IPS-11a (cell line): Measurements from ENCODE around the gene PLPPR4.

Source experiments
- H3K4me3 ChIP-seq: one replicate; pipeline ENCODE4 v1.5.1; 2013; ENCODE audit warnings: low read depth, low read length, control low read depth

Gene PLPPR4

DNA sequence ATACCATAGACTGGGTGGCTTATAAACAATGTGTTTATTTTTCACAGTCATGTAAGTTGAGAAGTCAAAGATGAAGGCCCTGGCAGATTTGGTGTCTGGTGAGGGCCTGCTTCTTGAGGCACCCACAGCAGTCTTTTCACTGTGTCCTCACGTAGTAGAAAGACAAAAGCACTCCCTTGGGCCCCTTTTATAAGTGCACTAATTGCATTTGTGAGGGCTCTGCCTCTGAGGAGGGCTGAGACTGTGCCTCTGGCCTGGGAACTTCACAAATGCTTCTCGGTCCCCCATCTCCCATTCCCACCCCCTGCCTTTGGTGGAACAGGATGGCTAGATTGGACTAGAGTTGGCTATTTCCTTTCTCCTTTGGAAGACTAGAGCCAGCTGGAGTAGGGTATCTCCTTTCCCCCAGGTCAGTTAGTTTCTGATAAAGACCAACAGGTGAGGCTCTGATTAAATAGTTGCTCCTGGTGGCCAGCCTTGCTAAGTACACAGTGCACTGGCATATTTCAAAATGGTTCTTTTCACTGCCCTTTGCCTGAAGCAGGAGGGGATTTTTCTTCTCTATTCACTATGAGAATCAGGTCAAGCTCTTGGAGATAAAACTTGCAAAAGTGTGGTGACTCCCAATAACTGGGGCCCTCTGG is 82.9 kb downstream of the PLPPR4 start:
- H3K4me3 ChIP-seq, result no peak overlapping the region

DNA sequence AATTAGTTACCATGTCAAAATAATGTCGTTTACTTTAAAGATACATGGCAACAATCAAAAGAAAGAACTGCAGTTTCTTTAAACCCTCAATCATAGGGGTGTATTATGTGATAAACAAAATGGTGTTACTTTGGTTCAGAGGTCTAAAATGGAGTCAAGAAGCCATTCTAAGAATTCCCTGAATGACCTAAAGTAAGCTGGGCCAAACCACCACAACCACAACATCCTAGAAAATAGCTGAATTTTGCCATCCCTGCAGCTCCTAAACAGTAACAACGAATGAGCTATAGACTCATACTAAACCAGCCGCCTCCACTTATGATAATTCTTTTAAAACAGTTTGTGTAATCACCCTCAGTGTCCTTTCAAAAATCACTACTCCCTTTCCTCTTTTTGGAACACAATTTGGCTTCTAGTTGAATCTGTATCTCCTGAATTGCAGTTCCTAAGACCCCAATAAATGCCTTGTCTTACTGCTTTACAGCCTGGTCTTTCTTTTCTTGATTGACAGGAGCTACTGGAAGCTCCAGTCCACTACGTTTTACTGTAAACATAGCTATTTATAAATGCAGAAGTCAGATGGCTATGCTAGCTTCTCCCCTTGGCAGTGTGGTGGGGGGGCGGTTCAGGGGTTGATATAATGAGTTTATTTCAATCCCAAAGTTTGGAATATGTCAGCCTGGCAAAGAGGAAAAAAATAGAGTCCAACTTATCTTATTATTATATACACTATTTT is 84.3 kb downstream of the PLPPR4 start:
- H3K4me3 ChIP-seq, result no peak overlapping the region

DNA sequence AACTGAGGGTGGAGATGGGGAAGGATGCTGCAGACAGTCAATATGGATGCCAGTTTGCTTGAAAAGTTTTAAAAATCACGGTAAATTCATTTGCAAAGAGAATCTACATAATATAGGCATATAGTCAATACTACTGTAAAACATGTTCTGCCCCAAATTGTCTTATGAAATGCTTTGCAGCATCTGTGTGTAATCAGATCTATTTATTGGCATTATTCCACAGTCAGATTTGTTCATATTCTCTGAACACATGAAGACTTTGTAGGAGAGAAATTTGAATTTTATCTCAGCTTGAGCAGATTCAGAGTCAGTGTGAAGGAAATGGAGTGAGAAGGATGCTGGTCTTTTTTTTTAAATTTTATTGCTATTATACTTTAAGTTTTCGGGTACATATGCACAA is 88.5 kb downstream of the PLPPR4 start:
- no peak overlapping the region for H3K4me3 ChIP-seq

DNA sequence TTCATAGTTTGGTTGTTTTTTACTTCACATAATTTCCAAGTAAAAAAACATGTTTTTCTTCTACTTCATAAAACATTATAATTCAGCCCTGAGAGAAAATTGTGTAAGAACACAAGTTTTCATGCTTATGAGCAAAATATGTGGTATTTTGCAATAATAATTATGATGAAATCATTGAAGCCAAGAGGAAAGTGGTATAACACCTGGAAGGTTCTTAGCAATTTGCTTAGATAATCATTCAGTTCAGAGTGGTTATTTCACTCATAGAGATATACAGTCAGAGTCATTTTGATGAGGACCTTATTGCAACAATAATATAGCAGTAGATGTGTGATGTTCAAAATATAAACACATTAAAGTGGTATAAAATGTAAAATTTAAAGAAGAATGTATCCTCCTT is 94.5 kb downstream of the PLPPR4 start:
- no peak overlapping the region for H3K4me3 ChIP-seq
